Liver (tissue), 9 donors: ENCODE data around the gene RBMS3. TPM values are rescaled to one million over a fixed set of nuclear protein-coding genes. Genes with fewer than 3 reads are reported as not detected.

ENCODE experiments used
- DNase-seq: peaks from one replicate; pipeline ENCODE4 v3.0.0-alpha.2; 2017; ENCODE audit warnings: low spot score
- H3K27ac ChIP-seq, 2 donors: one replicate each; pipeline ENCODE4 v1.7.0; 2013; ENCODE audit warnings: inconsistent platforms in 2 of 2, low read length in 2 of 2, control low read depth in 1 of 2, low read depth in 1 of 2, mild to moderate bottlenecking in 1 of 2
- H3K27me3 ChIP-seq, 4 donors: one replicate each; pipeline versions ENCODE4 v1.6.1 to v1.7.0; 2013; ENCODE audit warnings: low read length in 3 of 4, inconsistent platforms in 1 of 4, mild to moderate bottlenecking in 1 of 4, moderate library complexity in 1 of 4; ENCODE audit not compliant: control insufficient read depth in 4 of 4, insufficient read depth in 4 of 4
- H3K36me3 ChIP-seq, 4 donors: one replicate each; pipeline versions ENCODE4 v1.6.1 to v1.7.0; 2013; ENCODE audit warnings: low read length in 3 of 4, mild to moderate bottlenecking in 3 of 4, low read depth in 1 of 4, moderate library complexity in 1 of 4; ENCODE audit not compliant: control insufficient read depth in 4 of 4, insufficient read depth in 3 of 4
- H3K4me1 ChIP-seq, 4 donors: one replicate each; pipeline versions ENCODE4 v1.6.1 to v1.7.0; 2013; ENCODE audit warnings: low read length in 3 of 4, mild to moderate bottlenecking in 3 of 4, moderate library complexity in 1 of 4; ENCODE audit not compliant: control insufficient read depth in 4 of 4, insufficient read depth in 4 of 4
- H3K4me3 ChIP-seq, 3 donors: one replicate each; pipeline versions ENCODE4 v1.6.1 to v1.7.0; 2013; ENCODE audit warnings: low read length in 3 of 3, control low read depth in 1 of 3, low read depth in 1 of 3, mild to moderate bottlenecking in 1 of 3
- H3K9ac ChIP-seq, 2 donors: one replicate each; pipeline ENCODE4 v1.7.0; 2013; ENCODE audit warnings: low read length in 2 of 2, mild to moderate bottlenecking in 2 of 2, moderate library complexity in 2 of 2, control low read depth in 1 of 2, low read depth in 1 of 2
- H3K9me3 ChIP-seq, 4 donors: one replicate each; pipeline versions ENCODE4 v1.6.1 to v1.7.0; 2013; ENCODE audit warnings: low read length in 3 of 4; ENCODE audit not compliant: control insufficient read depth in 4 of 4
- ATF3 ChIP-seq: IDR thresholded peaks from 2 replicates; pipeline ENCODE4 v1.6.1; 2016; ENCODE audit warnings: antibody characterized with exemption
- CTCF ChIP-seq: fragments of 150-350 bp; IDR thresholded peaks from 2 replicates; pipeline ENCODE4 v1.5.1; 2017; ENCODE audit warnings: improper control_type of control experiment, low read depth, low read length; ENCODE audit not compliant: missing input control
- EGR1 ChIP-seq, 2 donors: IDR thresholded peaks; 2 replicates each; pipeline ENCODE4 v1.6.1; 2016 to 2018; ENCODE audit warnings: antibody characterized with exemption in 2 of 2, low read depth in 2 of 2
- FOXA1 ChIP-seq: IDR thresholded peaks from 2 replicates; pipeline ENCODE4 v1.6.1; 2016; ENCODE audit warnings: antibody characterized with exemption
- FOXA2 ChIP-seq: IDR thresholded peaks from 2 replicates; pipeline ENCODE4 v1.6.1; 2016; ENCODE audit warnings: antibody characterized with exemption
- GABPA ChIP-seq, 2 donors: IDR thresholded peaks in 1 of 2; conservative IDR thresholded peaks in 1 of 2; 2 replicates each; pipeline ENCODE4 v1.6.1; 2016; ENCODE audit warnings: antibody characterized with exemption in 2 of 2, mild to moderate bottlenecking in 1 of 2, moderate library complexity in 1 of 2
- HNF4A ChIP-seq, 2 donors: conservative IDR thresholded peaks; 2 replicates each; pipeline ENCODE4 v1.6.1; 2016; ENCODE audit warnings: antibody characterized with exemption in 2 of 2, mild to moderate bottlenecking in 2 of 2
- JUND ChIP-seq, 2 donors: IDR thresholded peaks; 2 replicates each; pipeline ENCODE4 v1.6.1; 2016; ENCODE audit warnings: antibody characterized with exemption in 2 of 2
- MAX ChIP-seq: IDR thresholded peaks from 2 replicates; pipeline ENCODE4 v1.6.1; 2016; ENCODE audit warnings: antibody characterized with exemption
- NR2F2 ChIP-seq: IDR thresholded peaks from 2 replicates; pipeline ENCODE4 v1.6.1; 2016; ENCODE audit warnings: antibody characterized with exemption
- RAD21 ChIP-seq, 2 donors: IDR thresholded peaks; 2 replicates each; pipeline ENCODE4 v1.6.1; 2016; ENCODE audit warnings: antibody characterized with exemption in 2 of 2, mild to moderate bottlenecking in 2 of 2
- REST ChIP-seq: IDR thresholded peaks from 2 replicates; pipeline ENCODE4 v1.6.1; 2016; ENCODE audit warnings: antibody characterized with exemption, mild to moderate bottlenecking
- RXRA ChIP-seq, 2 donors: IDR thresholded peaks; 2 replicates each; pipeline ENCODE4 v1.6.1; 2017 to 2018; ENCODE audit warnings: antibody characterized with exemption in 2 of 2, mild to moderate bottlenecking in 1 of 2
- SP1 ChIP-seq: IDR thresholded peaks from 2 replicates; pipeline ENCODE4 v1.6.1; 2018; ENCODE audit warnings: antibody characterized with exemption, mild to moderate bottlenecking
- TAF1 ChIP-seq: conservative IDR thresholded peaks from 2 replicates; pipeline ENCODE4 v1.6.1; 2016; ENCODE audit warnings: antibody characterized with exemption, mild to moderate bottlenecking
- YY1 ChIP-seq: IDR thresholded peaks from 2 replicates; pipeline ENCODE4 v1.6.1; 2016; ENCODE audit warnings: antibody characterized with exemption, mild to moderate bottlenecking
- ZBTB33 ChIP-seq: IDR thresholded peaks from 2 replicates; pipeline ENCODE4 v1.6.1; 2016; ENCODE audit warnings: antibody characterized with exemption
- WGBS: extraction: QIAGEN DNeasy Blood & Tissue Kit; methylation state at CpG from one replicate; pipeline ENCODE4 v1.1.7; 2013; 5-methylcytosine and 5-hydroxymethylcytosine counted together
- polyA plus RNA-seq, 2 donors: library from polyadenylated mRNA; stranded (reverse) in 1 of 2; unstranded in 1 of 2; fragments of 200-250 nt in 1 of 2; fragments of >200 nt in 1 of 2; fragmentation: Nextera tagmentation in 1 of 2; extraction: Ambion mirVana in 1 of 2; gene quantifications; one replicate each; pipeline versions ENCODE4 v1.2.1 to v1.2.3, GENCODE V29; 2013 to 2015
- total RNA-seq, 2 donors: library from RNA; depleted of rRNA; stranded (reverse); fragments of >200 nt; gene quantifications; one replicate each; pipeline ENCODE4 v1.2.3, GENCODE V29; 2014
- donor health status: healthy.
- donor health status: healthy.
- donor health status: healthy.
- donor health status: healthy.
- donor health status: healthy.

The RBMS3 gene
- total and polyA plus RNA-seq, 4 donors = 1.2 to 14.9 (median 9.3) TPM

GRCh38 chr3:29637068-29637467 lies 356.2 kb downstream of the RBMS3 start (continued):
- TF ChIP-seq REST = no peak

GRCh38 chr3:29639578-29640290 lies 358.9 kb downstream of the RBMS3 start:
- WGBS = 64% methylated on average over 2 of the region's 2 CpGs
- TF ChIP-seq GABPA (IDR thresholded peaks at IDR 0.05 in 1 of 2, conservative IDR thresholded peaks at IDR 0.05 in 1 of 2) = no peak
- no peak for TF ChIP-seq ATF3
- TF ChIP-seq ZBTB33 = no peak
- no peak for TF ChIP-seq FOXA1
- TF ChIP-seq JUND (IDR thresholded peaks at IDR 0.05) = no peak
- TF ChIP-seq YY1 = no peak
- no peak for TF ChIP-seq HNF4A (conservative IDR thresholded peaks at IDR 0.05)
- no peak for TF ChIP-seq RXRA (IDR thresholded peaks at IDR 0.05)
- no peak for TF ChIP-seq TAF1
- no peak for TF ChIP-seq RAD21 (IDR thresholded peaks at IDR 0.05)
- no peak for TF ChIP-seq REST
- TF ChIP-seq FOXA2 = no peak
- TF ChIP-seq EGR1 (IDR thresholded peaks at IDR 0.05; ENCODE audit: low read depth in 2 of 2) = no peak
- TF ChIP-seq NR2F2 = no peak
- no peak for TF ChIP-seq SP1
- no peak for TF ChIP-seq MAX
- TF ChIP-seq CTCF = no peak
- Histone ChIP-seq H3K4me3 (no peak overlapping the region), H3K4me1 (no peaks in the 10 kb centered on the region), H3K27ac (no peak overlapping the region), H3K9me3 (peaks cover 0 to 5% (median under 1%) of the 10 kb centered on the region in 4 donors), H3K9ac (no peak overlapping the region), H3K36me3 (no peaks in the 10 kb centered on the region), H3K27me3 (no peaks in the 10 kb centered on the region)
- DNase-seq = no peak
